ENCODE data around the gene RBPJL. TPM values are rescaled to one million over a fixed set of nuclear protein-coding genes. Genes with fewer than 3 reads are reported as not detected.

The RBPJL gene
- total RNA-seq, 1 donor = not detected

GRCh38 chr20:45266977-45267376 is 39.7 kb upstream of the RBPJL start:
- no peak for TF ChIP-seq CTCF (IDR thresholded peaks at IDR 0.05; ENCODE audit: insufficient read depth, low read depth, low read length)
- no peak for DNase-seq (ENCODE audit: low read depth)
- H3K4me3 ChIP-seq (ENCODE audit: low read depth, low read length) = no peak overlapping the region

- TF ChIP-seq CTCF (IDR thresholded peaks at IDR 0.05; ENCODE audit: insufficient read depth, low read depth, low read length) = no peak
- no peak overlapping the region for H3K4me3 ChIP-seq (ENCODE audit: low read depth, low read length)
- peak; percentile 20 for DNase-seq (ENCODE audit: low read depth)
These were observed 38.1 kb upstream of the RBPJL start for GRCh38 chr20:45268531-45268930.

- DNase-seq (ENCODE audit: low read depth) = no peak
- TF ChIP-seq CTCF (IDR thresholded peaks at IDR 0.05; ENCODE audit: insufficient read depth, low read depth, low read length) = no peak
- H3K4me3 ChIP-seq (ENCODE audit: low read depth, low read length) = no peak overlapping the region
These were observed 37.6 kb upstream of the RBPJL start for GRCh38 chr20:45269056-45269455.

- TF ChIP-seq CTCF (IDR thresholded peaks at IDR 0.05; ENCODE audit: insufficient read depth, low read depth, low read length) = no peak
- H3K4me3 ChIP-seq (ENCODE audit: low read depth, low read length) = no peak overlapping the region
- no peak for DNase-seq (ENCODE audit: low read depth)
These were observed 36.8 kb upstream of the RBPJL start for GRCh38 chr20:45269754-45270270.

- no peak for TF ChIP-seq CTCF (IDR thresholded peaks at IDR 0.05; ENCODE audit: insufficient read depth, low read depth, low read length)
- no peak for DNase-seq (ENCODE audit: low read depth)
- no peak overlapping the region for H3K4me3 ChIP-seq (ENCODE audit: low read depth, low read length)
These were observed 31.3 kb upstream of the RBPJL start for GRCh38 chr20:45275338-45275737.

GRCh38 chr20:45279992-45280391 is 26.6 kb upstream of the RBPJL start:
- TF ChIP-seq CTCF (IDR thresholded peaks at IDR 0.05; ENCODE audit: insufficient read depth, low read depth, low read length) = no peak
- DNase-seq (ENCODE audit: low read depth) = no peak
- H3K4me3 ChIP-seq (ENCODE audit: low read depth, low read length) = no peak overlapping the region

Data from fibroblast of villous mesenchyme (primary cell).